Activated CD4-positive, CD25-positive, alpha-beta regulatory T cell treated with anti-CD3 and anti-CD28 coated beads, Interleukin-2, amount 50 U/mL, for 24 hours (primary cell): ENCODE data around the gene MBLAC1.

Experiments used
- ATAC-seq, 2 donors: fragments of 150-1000 bp; cut with Tn5 transposase; one replicate each; pipeline ENCODE4 v1.10.0; 2021; ENCODE audit warnings: mild to moderate bottlenecking in 1 of 2, moderate library complexity in 1 of 2

MBLAC1 gene, protein sequence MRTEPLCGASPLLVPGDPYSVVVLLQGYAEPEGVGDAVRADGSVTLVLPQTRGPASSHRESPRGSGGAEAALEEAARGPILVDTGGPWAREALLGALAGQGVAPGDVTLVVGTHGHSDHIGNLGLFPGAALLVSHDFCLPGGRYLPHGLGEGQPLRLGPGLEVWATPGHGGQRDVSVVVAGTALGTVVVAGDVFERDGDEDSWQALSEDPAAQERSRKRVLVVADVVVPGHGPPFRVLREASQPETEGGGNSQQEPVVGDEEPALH

GRCh38 chr7:100126931-100127865 lies at the start of gene MBLAC1:
Gene MBLAC1 (plus strand): TSS chr7:100126967. CDS start chr7:100127396, 429 bp downstream.
- ATAC-seq: peak; percentile 79 to 81

GRCh38 chr7:100077205-100077604 lies 49.6 kb upstream of the MBLAC1 start:
- ATAC-seq: no peak

DNA sequence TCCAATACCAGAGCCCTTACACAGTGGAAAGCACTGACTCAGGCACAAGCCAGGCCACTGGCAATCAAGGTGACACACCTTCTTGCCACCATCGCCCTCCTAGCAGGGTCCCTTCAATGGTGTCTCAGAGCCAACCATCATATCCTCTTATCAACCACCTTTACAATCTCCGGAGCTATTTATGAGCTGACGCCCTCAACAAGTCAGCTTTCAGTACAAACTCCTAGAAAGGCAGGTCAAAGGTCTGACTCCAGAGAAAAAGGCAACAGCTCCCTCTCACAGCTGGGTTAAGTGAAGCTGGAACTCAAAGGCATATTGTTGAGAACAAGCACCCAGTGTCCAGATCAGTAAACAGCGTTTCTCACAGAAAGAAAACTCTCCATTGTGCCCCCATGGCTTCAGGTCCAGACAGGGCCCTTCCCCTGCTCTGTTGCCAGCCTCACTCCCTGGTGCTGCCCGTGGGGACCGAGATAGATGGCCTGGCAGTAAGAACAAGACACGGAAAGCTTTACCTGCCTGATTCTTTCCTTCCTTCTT lies 47.7 kb upstream of the MBLAC1 start:
- ATAC-seq: no peak

- ATAC-seq: no peak
Measured at GRCh38 chr7:100080907-100081534, 45.7 kb upstream of the MBLAC1 start.

GRCh38 chr7:100081535-100082102 lies 45.1 kb upstream of the MBLAC1 start, which contains the start of gene ZNF3:
Gene ZNF3 (minus strand): TSS chr7:100081723. CDS start chr7:100077357, 4,366 bp downstream.
- ATAC-seq: peak; percentile 88 to 91

DNA sequence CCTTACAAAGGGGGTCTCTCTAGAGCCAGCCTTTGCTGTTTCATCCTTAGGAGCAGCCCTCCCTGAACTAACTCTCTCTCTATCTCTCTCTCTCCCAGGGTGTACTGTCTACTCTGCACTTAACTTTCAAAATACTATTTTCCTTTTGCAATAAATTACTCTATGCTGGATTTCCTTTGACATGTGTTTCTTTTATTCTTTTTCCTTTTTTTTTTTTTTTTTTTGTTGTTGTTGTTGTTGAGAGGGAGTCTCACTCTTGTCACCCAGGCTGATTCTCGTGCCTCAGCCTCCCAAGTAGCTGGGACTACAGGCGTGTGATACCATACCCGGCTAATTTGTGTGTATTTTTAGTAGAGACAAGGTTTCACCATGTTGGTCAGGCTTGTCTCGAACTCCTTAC lies 43.8 kb upstream of the MBLAC1 start:
- no peak for ATAC-seq

DNA sequence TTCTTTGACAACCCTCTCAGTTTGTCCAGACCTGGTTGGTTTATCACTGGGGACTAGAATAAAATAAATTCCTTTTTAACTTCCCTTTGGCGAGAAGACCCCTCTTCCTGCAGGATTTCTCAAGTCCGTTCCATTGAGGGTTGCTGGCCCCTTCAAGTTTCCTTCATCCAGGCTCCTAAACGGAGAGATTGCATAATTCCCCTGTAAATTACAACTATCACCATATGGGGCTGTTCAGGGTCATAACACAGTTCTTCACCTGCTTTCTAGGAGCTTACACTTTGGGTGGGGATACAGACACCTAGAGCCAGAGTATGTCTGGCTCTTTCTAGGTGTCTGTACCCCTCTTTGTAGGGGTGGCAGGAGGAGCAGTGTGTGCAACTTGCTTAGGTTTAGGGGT lies 41.3 kb upstream of the MBLAC1 start:
- ATAC-seq: no peak

GRCh38 chr7:100087055-100087750 lies 39.6 kb upstream of the MBLAC1 start:
- no peak for ATAC-seq

- no peak for ATAC-seq
Measured at GRCh38 chr7:100088095-100088620, 38.6 kb upstream of the MBLAC1 start.

- peak; percentile 65 to 71 for ATAC-seq
Measured at GRCh38 chr7:100088621-100089457, 37.9 kb upstream of the MBLAC1 start, which contains the start of gene COPS6. Gene COPS6 (plus strand): TSS chr7:100088969. CDS start chr7:100088991, 22 bp downstream.

DNA sequence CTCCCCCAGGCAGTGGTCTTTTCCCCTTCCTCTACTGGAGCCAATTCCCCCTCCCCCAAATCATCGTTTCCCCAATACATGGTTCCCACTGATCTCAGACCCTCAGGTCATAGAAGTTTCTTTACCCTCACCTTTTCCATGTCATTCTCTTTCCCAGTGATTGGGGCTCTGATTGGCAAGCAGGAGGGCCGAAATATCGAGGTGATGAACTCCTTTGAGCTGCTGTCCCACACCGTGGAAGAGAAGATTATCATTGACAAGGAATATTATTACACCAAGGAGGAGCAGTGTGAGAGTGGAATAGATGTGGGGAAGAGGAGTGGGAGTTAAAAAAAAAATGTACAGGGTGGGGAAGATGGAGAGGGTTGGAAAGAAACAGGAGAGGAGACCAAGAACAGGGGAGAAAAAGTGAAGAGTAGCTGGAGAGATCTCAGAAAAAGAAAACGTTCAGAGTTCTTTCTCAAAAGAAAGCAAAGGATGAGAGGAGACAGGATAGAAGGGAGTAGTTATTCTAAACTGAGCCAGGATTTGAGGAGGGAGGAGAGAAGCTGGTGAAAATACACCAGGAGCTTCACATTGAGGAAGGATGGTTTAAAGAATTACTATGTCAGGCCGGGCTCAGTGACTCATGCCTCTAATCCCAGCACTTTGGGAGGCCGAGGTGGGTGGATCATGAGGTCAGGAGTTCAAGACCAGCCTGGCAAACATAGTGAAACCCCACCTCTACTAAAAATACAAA lies 37.1 kb upstream of the MBLAC1 start:
- ATAC-seq: no peak

DNA sequence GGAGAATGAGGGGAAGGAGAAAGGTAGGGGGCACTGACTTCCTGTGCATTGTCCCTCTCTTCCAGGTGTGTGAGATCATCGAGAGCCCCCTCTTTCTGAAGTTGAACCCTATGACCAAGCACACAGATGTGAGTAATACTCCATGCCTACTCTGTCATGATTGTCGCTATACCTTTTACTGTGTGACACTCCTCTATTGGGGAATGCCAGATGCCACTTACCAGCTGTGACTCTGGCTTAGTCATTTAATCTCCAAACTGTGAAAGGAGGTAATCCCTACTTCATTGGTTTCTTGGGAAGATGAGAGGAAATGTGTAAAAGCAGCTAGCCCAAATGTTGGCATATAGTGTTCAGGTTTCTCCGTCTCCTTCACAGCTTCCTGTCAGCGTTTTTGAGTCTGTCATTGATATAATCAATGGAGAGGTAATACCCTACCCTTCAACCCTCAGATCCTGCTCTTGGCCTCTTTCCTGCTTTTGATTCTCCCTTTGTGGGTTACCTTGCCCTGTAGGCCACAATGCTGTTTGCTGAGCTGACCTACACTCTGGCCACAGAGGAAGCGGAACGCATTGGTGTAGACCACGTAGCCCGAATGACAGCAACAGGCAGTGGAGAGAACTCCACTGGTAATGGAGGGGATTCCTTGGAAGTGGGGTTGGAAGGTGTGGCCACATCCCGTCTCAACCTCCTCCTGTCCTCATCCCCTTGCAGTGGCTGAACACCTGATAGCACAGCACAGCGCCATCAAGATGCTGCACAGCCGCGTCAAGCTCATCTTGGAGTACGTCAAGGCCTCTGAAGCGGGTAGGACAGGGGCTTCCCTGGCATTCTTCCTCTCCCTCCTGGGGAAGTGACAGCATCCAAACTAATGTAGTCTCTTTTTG lies 36.0 kb upstream of the MBLAC1 start:
- peak in 1 of 2 donors; percentile 15 for ATAC-seq

GRCh38 chr7:100091411-100092181 lies 35.2 kb upstream of the MBLAC1 start:
- no peak for ATAC-seq

DNA sequence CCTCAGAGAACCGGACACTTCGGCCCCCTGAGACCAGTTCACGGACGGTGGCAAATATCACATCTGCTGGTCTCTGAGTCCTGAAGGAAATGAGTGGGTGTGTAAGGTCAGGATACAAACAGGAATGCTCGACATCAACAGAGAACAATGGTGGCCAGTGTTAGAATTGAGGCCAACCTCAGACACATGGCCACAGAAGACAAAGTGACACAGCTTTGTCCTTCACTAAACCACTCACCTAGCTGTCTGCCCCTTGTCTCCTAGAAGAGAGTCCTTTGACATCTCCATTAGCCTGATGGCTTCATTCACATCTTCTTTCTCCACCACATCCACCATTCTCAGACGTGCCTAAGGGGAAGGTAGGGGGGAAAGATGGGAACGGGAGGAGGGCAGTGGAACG lies 33.7 kb upstream of the MBLAC1 start:
- no peak for ATAC-seq

- no peak for ATAC-seq
Measured at GRCh38 chr7:100093498-100093897, 33.3 kb upstream of the MBLAC1 start.

GRCh38 chr7:100093925-100094486 lies 32.8 kb upstream of the MBLAC1 start:
- no peak for ATAC-seq

DNA sequence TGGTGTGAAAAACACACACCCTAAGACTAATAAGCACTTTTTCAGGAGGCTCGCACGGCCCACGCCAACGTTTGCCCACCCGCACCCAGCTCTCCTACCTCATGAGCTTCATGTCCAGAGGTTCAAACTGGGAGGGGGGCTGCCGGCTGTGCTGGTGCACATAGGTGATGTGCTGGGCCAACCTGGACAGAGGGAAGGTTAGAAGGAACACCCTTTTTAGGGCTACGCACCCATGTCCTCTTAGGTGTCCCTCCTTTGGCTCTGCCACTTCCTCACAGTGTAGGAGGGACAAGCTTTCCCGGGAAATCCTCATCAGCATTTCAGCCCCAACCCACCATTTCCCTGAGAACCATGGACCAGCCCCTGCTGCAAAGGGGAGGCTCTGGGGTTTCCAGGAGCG lies 31.5 kb upstream of the MBLAC1 start:
- no peak for ATAC-seq

GRCh38 chr7:100095704-100096103 lies 31.1 kb upstream of the MBLAC1 start:
- no peak for ATAC-seq
